ENCODE measurements around the gene CYSRT1.
A peak's percentile ranks its signal among the peaks of the same experiment; 100 is the strongest.

CYSRT1 gene

GRCh38 chr9:137213160-137214060, 11.6 kb upstream of the CYSRT1 start:
- no peak for DNase-seq

GRCh38 chr9:137214620-137215019, 10.4 kb upstream of the CYSRT1 start:
- no peak for DNase-seq

- DNase-seq: no peak
Observed at GRCh38 chr9:137215196-137215986, 9.6 kb upstream of the CYSRT1 start.

GRCh38 chr9:137216188-137216965, 8.6 kb upstream of the CYSRT1 start:
- DNase-seq: no peak

GRCh38 chr9:137217276-137218211, 7.4 kb upstream of the CYSRT1 start:
- no peak for DNase-seq

GRCh38 chr9:137218212-137218753, 6.7 kb upstream of the CYSRT1 start:
- DNase-seq: no peak

- no peak for DNase-seq
Observed at GRCh38 chr9:137218754-137219271, 6.2 kb upstream of the CYSRT1 start.

GRCh38 chr9:137219757-137220316, 5.1 kb upstream of the CYSRT1 start:
- DNase-seq: no peak

- DNase-seq: no peak
Observed at GRCh38 chr9:137220317-137221094, 4.5 kb upstream of the CYSRT1 start.

- DNase-seq: no peak
Observed at GRCh38 chr9:137221095-137221505, 3.9 kb upstream of the CYSRT1 start.

- no peak for DNase-seq
Observed at GRCh38 chr9:137221506-137222111, 3.4 kb upstream of the CYSRT1 start.

GRCh38 chr9:137222190-137223077, 2.5 kb upstream of the CYSRT1 start, which contains the start of gene RNF208:
Gene RNF208, minus strand, starts transcription at chr9:137222240. Its CDS starts 1,028 bp downstream, at chr9:137221212.
- peak; percentile 76 for DNase-seq

GRCh38 chr9:137223078-137223970, 1.6 kb upstream of the CYSRT1 start:
- peak; percentile 98 for DNase-seq

- DNase-seq: no peak
Observed at GRCh38 chr9:137225699-137226331, 841 bp downstream of the CYSRT1 start.

- DNase-seq: no peak
Observed at GRCh38 chr9:137226338-137227053, 1.5 kb downstream of the CYSRT1 start.

All from activated CD8-positive, alpha-beta memory T cell treated with anti-CD3 and anti-CD28 coated beads for 24 hours (primary cell).